Stimulated activated CD4-positive, alpha-beta T cell treated with anti-CD3 and anti-CD28 coated beads, Interleukin-15, amount 100 ng/mL, for 48 hours (primary cell): ENCODE results near the gene TOGARAM1.

ENCODE experiments used
- DNase-seq, 2 donors: peaks; one replicate each; pipeline ENCODE4 v3.0.0-alpha.2; 2020; ENCODE audit warnings: low read depth in 2 of 2

TOGARAM1 gene

GRCh38 chr14:45094275-45094674 lies 132.3 kb downstream of the TOGARAM1 start:
- no peak for DNase-seq

- DNase-seq: no peak
These were observed 133.2 kb downstream of the TOGARAM1 start for GRCh38 chr14:45095143-45095542.

GRCh38 chr14:45096218-45096617 lies 134.2 kb downstream of the TOGARAM1 start:
- DNase-seq: no peak

GRCh38 chr14:45103806-45104205 lies 141.8 kb downstream of the TOGARAM1 start:
- DNase-seq: no peak

GRCh38 chr14:45104561-45104960 lies 142.6 kb downstream of the TOGARAM1 start:
- DNase-seq: no peak

- DNase-seq: no peak
These were observed 151.1 kb downstream of the TOGARAM1 start for GRCh38 chr14:45112896-45113781.

GRCh38 chr14:45114327-45114726 lies 152.3 kb downstream of the TOGARAM1 start:
- no peak for DNase-seq

- no peak for DNase-seq
These were observed 156.6 kb downstream of the TOGARAM1 start for GRCh38 chr14:45118594-45118993.

- DNase-seq: no peak
These were observed 158.1 kb downstream of the TOGARAM1 start for GRCh38 chr14:45120096-45120495.

- no peak for DNase-seq
These were observed 161.3 kb downstream of the TOGARAM1 start for GRCh38 chr14:45123271-45123670.
